HCT116 (cell line): Measurements from ENCODE around the gene WFDC1. TPM values are rescaled to one million over a fixed set of nuclear protein-coding genes. Genes with fewer than 3 reads are reported as not detected.

Experiments used
- total RNA-seq: library from RNA; stranded (reverse); gene quantifications from one replicate; pipeline ENCODE4 v1.2.1, GENCODE V29; 2021; ENCODE audit not compliant: unreplicated experiment

Gene WFDC1
- total RNA-seq, 1 experiment from 2014 or later, result 0.42 TPM

Other genes with a start within 250 kb of the WFDC1 start
- 111 TPM for gene MBTPS1, start 177.9 kb upstream of the WFDC1 start, total RNA-seq
- 35.8 TPM for gene HSDL1, start 149.7 kb upstream of the WFDC1 start, total RNA-seq
- 0.30 TPM for gene DNAAF1, start 149.6 kb upstream of the WFDC1 start, total RNA-seq
- 76.3 TPM for gene TAF1C, start 107.8 kb upstream of the WFDC1 start, total RNA-seq
- gene ADAD2, start 103.7 kb upstream of the WFDC1 start, total RNA-seq, result not detected
- gene KCNG4, start 54.9 kb upstream of the WFDC1 start, total RNA-seq, result not detected
- gene ATP2C2, start 73.7 kb downstream of the WFDC1 start, total RNA-seq, result 20.3 TPM
- 32.2 TPM for gene MEAK7, start 209.8 kb downstream of the WFDC1 start, total RNA-seq